Measurements from ENCODE around the gene UBE2J2. TPM values are rescaled to one million over a fixed set of nuclear protein-coding genes. Genes with fewer than 3 reads are reported as not detected.

The UBE2J2 gene
- total and polyA plus RNA-seq, 4 donors = 21.0 to 30.4 (median 25.8) TPM

DNA sequence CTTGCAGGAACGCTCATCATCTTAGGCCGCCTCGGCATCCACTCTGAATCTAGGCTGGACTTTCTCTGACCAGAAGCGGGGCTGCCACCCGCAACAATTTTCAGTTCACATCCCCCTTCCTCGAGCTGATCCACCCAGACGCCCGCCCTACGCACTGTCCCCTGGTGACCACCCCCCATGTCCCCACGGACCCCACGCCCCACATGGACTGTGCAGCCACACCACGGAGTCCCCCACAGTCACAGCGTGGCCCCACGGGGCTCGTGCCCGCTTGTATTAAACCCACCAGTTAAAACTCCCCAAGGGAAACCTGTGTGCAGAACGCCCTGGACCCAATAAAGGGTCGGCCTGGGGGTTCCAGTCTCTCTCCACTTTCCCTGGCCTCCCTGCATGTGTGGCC is 14.1 kb downstream of the UBE2J2 start:
- TF ChIP-seq FOXA2 (IDR thresholded peaks at IDR 0.05) (no peak), JUND (IDR thresholded peaks at IDR 0.05) (no peak), FOXA1 (IDR thresholded peaks at IDR 0.05) (no peak), YY1 (IDR thresholded peaks at IDR 0.05) (no peak), RAD21 (IDR thresholded peaks at IDR 0.05) (no peak), CTCF (IDR thresholded peaks at IDR 0.05; ENCODE audit: low read depth, low read length, missing input control) (no peak), HNF4A (conservative IDR thresholded peaks at IDR 0.05) (no peak), HNF4G (IDR thresholded peaks at IDR 0.05) (no peak), GABPA (IDR thresholded peaks at IDR 0.05 in 1 of 2, conservative IDR thresholded peaks at IDR 0.05 in 1 of 2) (no peak), EGR1 (IDR thresholded peaks at IDR 0.05; ENCODE audit: low read depth in 2 of 2) (no peak), RXRA (IDR thresholded peaks at IDR 0.05) (no peak), NR2F2 (IDR thresholded peaks at IDR 0.05) (no peak), TAF1 (conservative IDR thresholded peaks at IDR 0.05) (no peak)
- TF ChIP-seq, protein P1, sequence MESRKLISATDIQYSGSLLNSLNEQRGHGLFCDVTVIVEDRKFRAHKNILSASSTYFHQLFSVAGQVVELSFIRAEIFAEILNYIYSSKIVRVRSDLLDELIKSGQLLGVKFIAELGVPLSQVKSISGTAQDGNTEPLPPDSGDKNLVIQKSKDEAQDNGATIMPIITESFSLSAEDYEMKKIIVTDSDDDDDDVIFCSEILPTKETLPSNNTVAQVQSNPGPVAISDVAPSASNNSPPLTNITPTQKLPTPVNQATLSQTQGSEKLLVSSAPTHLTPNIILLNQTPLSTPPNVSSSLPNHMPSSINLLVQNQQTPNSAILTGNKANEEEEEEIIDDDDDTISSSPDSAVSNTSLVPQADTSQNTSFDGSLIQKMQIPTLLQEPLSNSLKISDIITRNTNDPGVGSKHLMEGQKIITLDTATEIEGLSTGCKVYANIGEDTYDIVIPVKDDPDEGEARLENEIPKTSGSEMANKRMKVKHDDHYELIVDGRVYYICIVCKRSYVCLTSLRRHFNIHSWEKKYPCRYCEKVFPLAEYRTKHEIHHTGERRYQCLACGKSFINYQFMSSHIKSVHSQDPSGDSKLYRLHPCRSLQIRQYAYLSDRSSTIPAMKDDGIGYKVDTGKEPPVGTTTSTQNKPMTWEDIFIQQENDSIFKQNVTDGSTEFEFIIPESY (IDR thresholded peaks at IDR 0.05) = no peak
- TF ChIP-seq, protein P2, sequence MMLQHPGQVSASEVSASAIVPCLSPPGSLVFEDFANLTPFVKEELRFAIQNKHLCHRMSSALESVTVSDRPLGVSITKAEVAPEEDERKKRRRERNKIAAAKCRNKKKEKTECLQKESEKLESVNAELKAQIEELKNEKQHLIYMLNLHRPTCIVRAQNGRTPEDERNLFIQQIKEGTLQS (IDR thresholded peaks at IDR 0.05) = no peak
- TF ChIP-seq, protein P3, sequence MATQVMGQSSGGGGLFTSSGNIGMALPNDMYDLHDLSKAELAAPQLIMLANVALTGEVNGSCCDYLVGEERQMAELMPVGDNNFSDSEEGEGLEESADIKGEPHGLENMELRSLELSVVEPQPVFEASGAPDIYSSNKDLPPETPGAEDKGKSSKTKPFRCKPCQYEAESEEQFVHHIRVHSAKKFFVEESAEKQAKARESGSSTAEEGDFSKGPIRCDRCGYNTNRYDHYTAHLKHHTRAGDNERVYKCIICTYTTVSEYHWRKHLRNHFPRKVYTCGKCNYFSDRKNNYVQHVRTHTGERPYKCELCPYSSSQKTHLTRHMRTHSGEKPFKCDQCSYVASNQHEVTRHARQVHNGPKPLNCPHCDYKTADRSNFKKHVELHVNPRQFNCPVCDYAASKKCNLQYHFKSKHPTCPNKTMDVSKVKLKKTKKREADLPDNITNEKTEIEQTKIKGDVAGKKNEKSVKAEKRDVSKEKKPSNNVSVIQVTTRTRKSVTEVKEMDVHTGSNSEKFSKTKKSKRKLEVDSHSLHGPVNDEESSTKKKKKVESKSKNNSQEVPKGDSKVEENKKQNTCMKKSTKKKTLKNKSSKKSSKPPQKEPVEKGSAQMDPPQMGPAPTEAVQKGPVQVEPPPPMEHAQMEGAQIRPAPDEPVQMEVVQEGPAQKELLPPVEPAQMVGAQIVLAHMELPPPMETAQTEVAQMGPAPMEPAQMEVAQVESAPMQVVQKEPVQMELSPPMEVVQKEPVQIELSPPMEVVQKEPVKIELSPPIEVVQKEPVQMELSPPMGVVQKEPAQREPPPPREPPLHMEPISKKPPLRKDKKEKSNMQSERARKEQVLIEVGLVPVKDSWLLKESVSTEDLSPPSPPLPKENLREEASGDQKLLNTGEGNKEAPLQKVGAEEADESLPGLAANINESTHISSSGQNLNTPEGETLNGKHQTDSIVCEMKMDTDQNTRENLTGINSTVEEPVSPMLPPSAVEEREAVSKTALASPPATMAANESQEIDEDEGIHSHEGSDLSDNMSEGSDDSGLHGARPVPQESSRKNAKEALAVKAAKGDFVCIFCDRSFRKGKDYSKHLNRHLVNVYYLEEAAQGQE (IDR thresholded peaks at IDR 0.05) = no peak
- H3K9me3 ChIP-seq (ENCODE audit: control insufficient read depth in 4 of 4, low read length in 3 of 4) = no peaks in the 10 kb centered on the region
- no peaks in the 10 kb centered on the region for H3K27me3 ChIP-seq (ENCODE audit: control insufficient read depth in 4 of 4, insufficient read depth in 4 of 4, low read length in 3 of 4)
- H3K27ac ChIP-seq (ENCODE audit: low read depth in 1 of 2, low read length in 2 of 2) = no peak overlapping the region
- 97% methylated on average over 18 of the region's 18 CpGs for WGBS
- no peak overlapping the region for H3K4me3 ChIP-seq (ENCODE audit: low read depth in 1 of 3, low read length in 3 of 3)
- no peak overlapping the region for H3K9ac ChIP-seq (ENCODE audit: low read depth in 1 of 2, low read length in 2 of 2)
- DNase-seq (ENCODE audit: low spot score) = no peak
- no peaks in the 10 kb centered on the region for H3K4me1 ChIP-seq (ENCODE audit: control insufficient read depth in 4 of 4, insufficient read depth in 4 of 4, low read length in 3 of 4)
- peaks cover 12 to 60% (median 30%) of the 10 kb centered on the region in 4 donors for H3K36me3 ChIP-seq (ENCODE audit: control insufficient read depth in 4 of 4, insufficient read depth in 3 of 4, low read depth in 1 of 4, low read length in 3 of 4)

GRCh38 chr1:1259119-1259488 is 14.6 kb downstream of the UBE2J2 start:
- Histone ChIP-seq H3K9me3 (ENCODE audit: control insufficient read depth in 4 of 4, low read length in 3 of 4) (no peaks in the 10 kb centered on the region), H3K4me1 (ENCODE audit: control insufficient read depth in 4 of 4, insufficient read depth in 4 of 4, low read length in 3 of 4) (no peaks in the 10 kb centered on the region), H3K27me3 (ENCODE audit: control insufficient read depth in 4 of 4, insufficient read depth in 4 of 4, low read length in 3 of 4) (no peaks in the 10 kb centered on the region), H3K4me3 (ENCODE audit: low read depth in 1 of 3, low read length in 3 of 3) (no peak overlapping the region), H3K27ac (ENCODE audit: low read depth in 1 of 2, low read length in 2 of 2) (no peak overlapping the region), H3K9ac (ENCODE audit: low read depth in 1 of 2, low read length in 2 of 2) (no peak overlapping the region), H3K36me3 (ENCODE audit: control insufficient read depth in 4 of 4, insufficient read depth in 3 of 4, low read depth in 1 of 4, low read length in 3 of 4) (peaks cover 15 to 60% (median 30%) of the 10 kb centered on the region in 4 donors)
- 96% methylated on average over 22 of the region's 22 CpGs for WGBS
- DNase-seq (ENCODE audit: low spot score) = no peak
- TF ChIP-seq RXRA (IDR thresholded peaks at IDR 0.05) = no peak
